HCT116 (cell line): ENCODE data around the gene ARL5B. TPM values are rescaled to one million over a fixed set of nuclear protein-coding genes. Genes with fewer than 3 reads are reported as not detected.

Source experiments
- ATAC-seq: fragments of 200-7000 bp; cut with Tn5 transposase; 2 replicates; pipeline ENCODE4 v1.9.1; 2020; ENCODE audit warnings: mild to moderate bottlenecking, moderate library complexity
- BruUV-seq: library from RNA; stranded (reverse); fragments of 400-500 nt; replicated peaks from 2 replicates; lab custom pipeline; 2021; lab: Mats Ljungman, UMichigan
- CTCF ChIA-PET: fragments of 300-600 bp; sonication (Branson Sonifier 250); formaldehyde crosslinking; loops from one replicate; lab custom pipeline; 2021; ENCODE audit warnings: antibody characterized with exemption; lab: Charles Lee
- POLR2A ChIA-PET: fragments of 300-600, 350-600 bp; sonication (Branson Sonifier 250); formaldehyde crosslinking; loops from one replicate; lab custom pipeline; 2021; ENCODE audit warnings: antibody characterized with exemption; lab: Charles Lee
- RAD21 ChIA-PET, 2 experiments: fragments of 300-600 bp; sonication (Branson Sonifier 250); formaldehyde crosslinking; loops; one replicate each; lab custom pipeline; 2023; ENCODE audit warnings: low total read pairs in 2 of 2; ENCODE audit not compliant: uncharacterized antibody in 2 of 2, unreplicated experiment in 2 of 2, low non-redundant PET in 1 of 2; lab: Charles Lee
- DNase-seq: peaks from one replicate; pipeline ENCODE4 v3.0.0-alpha.2; 2010; ENCODE audit warnings: low read depth, low spot score
- H2AFZ ChIP-seq: fragments of 200-600 bp; shearing (Covaris generic), sonication (generic); 2 replicates; pipeline ENCODE4 v1.6.1; 2017; ENCODE audit warnings: low read depth, mixed run types, mixed read lengths, antibody characterized with exemption, low read length; ENCODE audit not compliant: poor library complexity, severe bottlenecking
- H3K27ac ChIP-seq: 2 replicates; pipeline ENCODE4 v1.5.1; 2012; ENCODE audit warnings: low read depth, low read length
- H3K27me3 ChIP-seq: fragments of 200-600 bp; sonication (generic); 2 replicates; pipeline ENCODE4 v1.6.1; 2016; ENCODE audit warnings: mixed run types, low read length, mixed read lengths; ENCODE audit not compliant: insufficient read depth
- H3K36me3 ChIP-seq, 2 experiments: fragments of 200-500 bp in 1 of 2; fragments of 200-600 bp in 1 of 2; sonication (Bioruptor generic) in 1 of 2; sonication (generic) in 1 of 2; 2 replicates each; pipeline versions ENCODE4 v1.5.1 to v1.6.1; 2014 to 2016; ENCODE audit warnings: low read length in 2 of 2, inconsistent platforms in 1 of 2, mixed read lengths in 1 of 2, mixed run types in 1 of 2; ENCODE audit not compliant: insufficient read depth in 2 of 2, control insufficient read depth in 1 of 2
- H3K4me1 ChIP-seq, 2 experiments: fragments of 200-600 bp in 1 of 2; sonication (generic) in 1 of 2; 2 replicates each; pipeline versions ENCODE4 v1.5.1 to v1.6.1; 2012 to 2017; ENCODE audit warnings: low read length in 2 of 2, inconsistent platforms in 1 of 2, mild to moderate bottlenecking in 1 of 2, mixed read lengths in 1 of 2, mixed run types in 1 of 2, moderate library complexity in 1 of 2; ENCODE audit not compliant: insufficient read depth in 2 of 2, control insufficient read depth in 1 of 2
- H3K4me2 ChIP-seq: fragments of 200-600 bp; sonication (generic); 2 replicates; pipeline ENCODE4 v1.6.1; 2017; ENCODE audit warnings: mixed run types, low read length, mixed read lengths
- H3K4me3 ChIP-seq, 2 experiments: fragments of 200-600 bp in 1 of 2; sonication (generic) in 1 of 2; replicated peaks in 1 of 2; 2 replicates each; pipeline ENCODE4 v1.5.1; 2011 to 2016; ENCODE audit warnings: low read length in 2 of 2, control low read depth in 1 of 2, low read depth in 1 of 2, mild to moderate bottlenecking in 1 of 2, mixed read lengths in 1 of 2, mixed run types in 1 of 2
- H3K79me2 ChIP-seq: fragments of 200-600 bp; sonication (generic); 2 replicates; pipeline ENCODE4 v1.6.1; 2017; ENCODE audit warnings: mild to moderate bottlenecking, mixed run types, low read length, moderate library complexity, mixed read lengths; ENCODE audit not compliant: insufficient read depth
- H3K9ac ChIP-seq: fragments of 200-600 bp; sonication (generic); 2 replicates; pipeline ENCODE4 v1.6.1; 2016; ENCODE audit warnings: low read length, mixed read lengths
- H3K9me2 ChIP-seq: fragments of 200-600 bp; sonication (generic), shearing (Covaris generic); 2 replicates; pipeline ENCODE4 v1.6.1; 2017; ENCODE audit warnings: mixed run types, mild to moderate bottlenecking, moderate library complexity; ENCODE audit not compliant: insufficient read depth
- H3K9me3 ChIP-seq, 2 experiments: fragments of 200-500 bp in 1 of 2; fragments of 200-600 bp in 1 of 2; sonication (Bioruptor generic) in 1 of 2; sonication (generic) in 1 of 2; 2 replicates each; pipeline ENCODE4 v1.6.1; 2014 to 2017; ENCODE audit warnings: low read length in 2 of 2, mixed read lengths in 2 of 2, inconsistent platforms in 1 of 2, low read depth in 1 of 2, mild to moderate bottlenecking in 1 of 2, mixed run types in 1 of 2, moderate library complexity in 1 of 2; ENCODE audit not compliant: control insufficient read depth in 1 of 2, insufficient read depth in 1 of 2
- H4K20me1 ChIP-seq: fragments of 200-600 bp; sonication (generic), shearing (Covaris generic); 2 replicates; pipeline ENCODE4 v1.6.1; 2017; ENCODE audit warnings: mixed run types, mild to moderate bottlenecking, moderate library complexity; ENCODE audit not compliant: insufficient read depth
- ATF3 ChIP-seq: IDR thresholded peaks from 2 replicates; pipeline ENCODE4 v1.6.1; 2012
- CBX3 ChIP-seq: IDR thresholded peaks from 2 replicates; pipeline ENCODE4 v1.6.1; 2012; ENCODE audit warnings: low read depth
- CEBPB ChIP-seq: IDR thresholded peaks from 2 replicates; pipeline ENCODE4 v1.6.1; 2012; ENCODE audit warnings: low read depth
- CTCF ChIP-seq, 3 experiments: fragments of 200-600 bp in 1 of 3; sonication (generic) in 1 of 3; IDR thresholded peaks in 2 of 3; conservative IDR thresholded peaks in 1 of 3; 2 replicates each; pipeline ENCODE4 v1.5.1; 2012 to 2017; ENCODE audit warnings: low read depth in 2 of 3, low read length in 2 of 3, antibody characterized with exemption in 1 of 3, borderline replicate concordance in 1 of 3, control low read depth in 1 of 3, mild to moderate bottlenecking in 1 of 3, mixed read lengths in 1 of 3, mixed run types in 1 of 3, moderate library complexity in 1 of 3; ENCODE audit not compliant: insufficient read depth in 1 of 3
- EGR1 ChIP-seq: IDR thresholded peaks from 2 replicates; pipeline ENCODE4 v1.6.1; 2012; ENCODE audit warnings: low read depth
- ELF1 ChIP-seq: IDR thresholded peaks from 2 replicates; pipeline ENCODE4 v1.6.1; 2012; ENCODE audit warnings: low read depth, borderline replicate concordance
- EZH2 ChIP-seq: fragments of 200-600 bp; sonication (generic); IDR thresholded peaks from 2 replicates; pipeline ENCODE4 v1.6.1; 2017; ENCODE audit warnings: antibody characterized with exemption, mixed run types
- EZH2phosphoT487 ChIP-seq: fragments of 200-600 bp; IDR thresholded peaks from 2 replicates; pipeline ENCODE4 v1.6.1; 2018; ENCODE audit warnings: antibody characterized with exemption, borderline replicate concordance
- FOSL1 ChIP-seq: IDR thresholded peaks from 2 replicates; pipeline ENCODE4 v1.6.1; 2012; ENCODE audit warnings: low read depth
- JUND ChIP-seq: IDR thresholded peaks from 2 replicates; pipeline ENCODE4 v1.6.1; 2012
- POLR2A ChIP-seq: IDR thresholded peaks from 2 replicates; pipeline ENCODE4 v1.7.0; 2011; ENCODE audit warnings: borderline replicate concordance; ENCODE audit not compliant: insufficient read depth, insufficient read length; ENCODE audit errors: extremely low read depth
- RAD21 ChIP-seq: IDR thresholded peaks from 2 replicates; pipeline ENCODE4 v1.6.1; 2012; ENCODE audit warnings: low read depth, mild to moderate bottlenecking
- REST ChIP-seq: IDR thresholded peaks from 2 replicates; pipeline ENCODE4 v1.6.1; 2012; ENCODE audit warnings: low read depth
- SIN3A ChIP-seq: IDR thresholded peaks from 2 replicates; pipeline ENCODE4 v1.6.1; 2012; ENCODE audit warnings: low read depth
- SRF ChIP-seq: IDR thresholded peaks from 2 replicates; pipeline ENCODE4 v1.6.1; 2012; ENCODE audit warnings: low read depth
- TCF7L2 ChIP-seq: IDR thresholded peaks from 2 replicates; pipeline ENCODE4 v1.7.0; 2011; ENCODE audit warnings: borderline replicate concordance, inconsistent platforms; ENCODE audit not compliant: insufficient read depth, insufficient read length; ENCODE audit errors: extremely low read depth
- YY1 ChIP-seq: IDR thresholded peaks from 2 replicates; pipeline ENCODE4 v1.6.1; 2011; ENCODE audit warnings: low read length, low read depth, moderate library complexity, mild to moderate bottlenecking; ENCODE audit not compliant: insufficient replicate concordance; ENCODE audit errors: extremely low read depth
- ZBTB33 ChIP-seq: IDR thresholded peaks from 2 replicates; pipeline ENCODE4 v1.6.1; 2011; ENCODE audit warnings: mild to moderate bottlenecking, low read length, moderate library complexity; ENCODE audit not compliant: insufficient replicate concordance; ENCODE audit errors: extremely low read depth
- ZFX ChIP-seq: fragments of 450-650 bp; IDR thresholded peaks from 2 replicates; pipeline ENCODE4 v1.6.1; 2017
- ZNF274 ChIP-seq: fragments of 200-500 bp; sonication (Bioruptor generic); IDR thresholded peaks from 2 replicates; pipeline ENCODE4 v1.6.1; 2014; ENCODE audit warnings: mild to moderate bottlenecking, low read depth, low read length, inconsistent platforms
- intact Hi-C: fragments of 100-400 bp; cut with micrococcal nuclease; formaldehyde crosslinking; loops from 2 replicates; pipeline ENCODE4 v1.10.0; 2022
- total RNA-seq: library from RNA; stranded (reverse); gene quantifications from one replicate; pipeline ENCODE4 v1.2.1, GENCODE V29; 2021; ENCODE audit not compliant: unreplicated experiment

The ARL5B gene
- total RNA-seq, 1 experiment from 2014 or later: 21.1 TPM

- Histone ChIP-seq H3K9ac (no peak overlapping the region), H3K9me3 (no peaks in the 10 kb centered on the region), H3K9me2 (no peaks in the 10 kb centered on the region), H4K20me1 (no peaks in the 10 kb centered on the region), H2AFZ (no peak overlapping the region), H3K27me3 (no peaks in the 10 kb centered on the region; the same call in 1 of the 2 replicates), H3K27ac (no peak overlapping the region), H3K36me3 (no peaks in the 10 kb centered on the region), H3K4me3 (no peak overlapping the region), H3K79me2 (no peaks in the 10 kb centered on the region), H3K4me2 (no peak overlapping the region), H3K4me1 (peaks cover 0 to 4% of the 10 kb centered on the region in 2 experiments; a peak in 1 of 4 replicates)
- CTCF ChIA-PET: no interaction called here
- no TSS peak for BruUV-seq
- TF ChIP-seq EZH2 (no peak), ZFX (no peak), SRF (no peak), ZBTB33 (no peak), TCF7L2 (no peak), ZNF274 (no peak), FOSL1 (no peak), ELF1 (no peak), POLR2A (no peak), EGR1 (no peak), RAD21 (no peak), SIN3A (no peak), CBX3 (no peak), CTCF (IDR thresholded peaks at IDR 0.05 in 2 of 3, conservative IDR thresholded peaks at IDR 0.05 in 1 of 3; ENCODE audit: borderline replicate concordance in 1 of 3, insufficient read depth in 1 of 3, low read depth in 2 of 3, low read length in 2 of 3) (no peak), CEBPB (no peak), REST (no peak), JUND (no peak), YY1 (no peak), EZH2phosphoT487 (no peak), ATF3 (no peak)
- POLR2A ChIA-PET: no interaction called here
- intact Hi-C loops: no loop called here
- RAD21 ChIA-PET: no interaction called here
- DNase-seq (no peak), ATAC-seq (no peak)
Measured at GRCh38 chr10:18703521-18703920, 44.3 kb downstream of the ARL5B start.
